Small intestine (tissue), 16 donors: ENCODE data around the gene PLOD3. TPM values are rescaled to one million over a fixed set of nuclear protein-coding genes. Genes with fewer than 3 reads are reported as not detected.
"Not testable (repeated sequence)": the region's sequence is repeated elsewhere in the genome, so short reads cannot be mapped to it uniquely, and the experiment has no call there.

Source experiments
- DNase-seq, 2 donors: peaks; one replicate each; pipeline versions ENCODE4 v3.0.0 to v3.0.0-alpha.2; 2013
- FAIRE-seq: peaks from 2 replicates; lab custom pipeline; 2012; peaks lifted over from hg19 to GRCh38; lab: Jason Lieb, UNC
- H3K27ac ChIP-seq, 3 donors: one replicate each; pipeline ENCODE4 v1.5.1; 2013; ENCODE audit warnings: low read length in 2 of 3, mild to moderate bottlenecking in 2 of 3, control low read depth in 1 of 3, inconsistent platforms in 1 of 3, low read depth in 1 of 3, moderate library complexity in 1 of 3
- H3K27me3 ChIP-seq, 3 donors: one replicate each; pipeline ENCODE4 v1.6.1; 2013; ENCODE audit warnings: low read length in 3 of 3, inconsistent platforms in 1 of 3; ENCODE audit not compliant: control insufficient read depth in 3 of 3, insufficient read depth in 3 of 3
- H3K36me3 ChIP-seq, 3 donors: one replicate each; pipeline ENCODE4 v1.6.1; 2013; ENCODE audit warnings: low read length in 3 of 3, inconsistent platforms in 1 of 3, low read depth in 1 of 3, mild to moderate bottlenecking in 1 of 3, moderate library complexity in 1 of 3; ENCODE audit not compliant: control insufficient read depth in 3 of 3, insufficient read depth in 2 of 3
- H3K4me1 ChIP-seq, 3 donors: one replicate each; pipeline ENCODE4 v1.6.1; 2013; ENCODE audit warnings: low read length in 2 of 3, inconsistent platforms in 1 of 3, low read depth in 1 of 3, mild to moderate bottlenecking in 1 of 3, moderate library complexity in 1 of 3; ENCODE audit not compliant: control insufficient read depth in 3 of 3, insufficient read depth in 2 of 3
- H3K4me3 ChIP-seq, 3 donors: one replicate each; pipeline ENCODE4 v1.5.1; 2013; ENCODE audit warnings: low read length in 3 of 3, control low read depth in 1 of 3, inconsistent platforms in 1 of 3, low read depth in 1 of 3, mild to moderate bottlenecking in 1 of 3, moderate library complexity in 1 of 3
- H3K9me3 ChIP-seq, 2 donors: one replicate each; pipeline ENCODE4 v1.6.1; 2013; ENCODE audit warnings: low read depth in 1 of 2, low read length in 1 of 2; ENCODE audit not compliant: control insufficient read depth in 2 of 2, insufficient read depth in 1 of 2
- WGBS, 3 donors: extraction: QIAGEN DNeasy Blood & Tissue Kit; methylation state at CpG; one replicate each; pipeline ENCODE4 v1.1.7; 2013; 5-methylcytosine and 5-hydroxymethylcytosine counted together
- long read RNA-seq, 10 donors: transcript quantifications; one replicate each; lab custom pipeline, GENCODE V29; 2026
- polyA plus RNA-seq, 4 donors: library from polyadenylated mRNA; stranded (reverse) in 3 of 4; unstranded in 1 of 4; fragments of 200-250 nt in 3 of 4; fragments of 120-200 nt in 1 of 4; gene quantifications; one replicate each; pipeline versions ENCODE4 v1.2.1 to v1.2.3, GENCODE V29; 2013
- donor health status: healthy with polysubstance abuse.
- donor health status: control.
- donor health status: control.
- donor health status: Bipolar disorder and iron deficiency.
- donor health status: healthy.

PLOD3 gene, protein sequence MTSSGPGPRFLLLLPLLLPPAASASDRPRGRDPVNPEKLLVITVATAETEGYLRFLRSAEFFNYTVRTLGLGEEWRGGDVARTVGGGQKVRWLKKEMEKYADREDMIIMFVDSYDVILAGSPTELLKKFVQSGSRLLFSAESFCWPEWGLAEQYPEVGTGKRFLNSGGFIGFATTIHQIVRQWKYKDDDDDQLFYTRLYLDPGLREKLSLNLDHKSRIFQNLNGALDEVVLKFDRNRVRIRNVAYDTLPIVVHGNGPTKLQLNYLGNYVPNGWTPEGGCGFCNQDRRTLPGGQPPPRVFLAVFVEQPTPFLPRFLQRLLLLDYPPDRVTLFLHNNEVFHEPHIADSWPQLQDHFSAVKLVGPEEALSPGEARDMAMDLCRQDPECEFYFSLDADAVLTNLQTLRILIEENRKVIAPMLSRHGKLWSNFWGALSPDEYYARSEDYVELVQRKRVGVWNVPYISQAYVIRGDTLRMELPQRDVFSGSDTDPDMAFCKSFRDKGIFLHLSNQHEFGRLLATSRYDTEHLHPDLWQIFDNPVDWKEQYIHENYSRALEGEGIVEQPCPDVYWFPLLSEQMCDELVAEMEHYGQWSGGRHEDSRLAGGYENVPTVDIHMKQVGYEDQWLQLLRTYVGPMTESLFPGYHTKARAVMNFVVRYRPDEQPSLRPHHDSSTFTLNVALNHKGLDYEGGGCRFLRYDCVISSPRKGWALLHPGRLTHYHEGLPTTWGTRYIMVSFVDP
- 10 to 100 TPM; 54.5 to 67.0 (median 58.8) TPM for polyA plus RNA-seq
- long read RNA-seq, donor 1, transcript PLOD3-201 (19 exons, 2,920 nt) = major isoform, 7 of 314 reads
- long read RNA-seq, donor 1, partial matches to known transcripts = 179 of 314 reads
- long read RNA-seq, donor 1, other reads (novel, unspliced or antisense) = 128 of 314 reads
- long read RNA-seq, donor 2, partial matches to known transcripts = 0 of 3 reads
- long read RNA-seq, donor 2, other reads (novel, unspliced or antisense) = 0 of 3 reads
- long read RNA-seq, donor 3, partial matches to known transcripts = 59 of 118 reads
- long read RNA-seq, donor 3, other reads (novel, unspliced or antisense) = 59 of 118 reads
- long read RNA-seq, donor 4 = 0 reads
- long read RNA-seq, donor 5, partial matches to known transcripts = 78 of 109 reads
- long read RNA-seq, donor 5, other reads (novel, unspliced or antisense) = 29 of 109 reads
- long read RNA-seq, donor 6, partial matches to known transcripts = 48 of 105 reads
- long read RNA-seq, donor 6, other reads (novel, unspliced or antisense) = 54 of 105 reads
- long read RNA-seq, donor 7, partial matches to known transcripts = 0 of 2 reads
- long read RNA-seq, donor 7, other reads (novel, unspliced or antisense) = 0 of 2 reads
- long read RNA-seq, donor 8 = 0 reads
- long read RNA-seq, donor 9, partial matches to known transcripts = 29 of 30 reads
- long read RNA-seq, donor 9, other reads (novel, unspliced or antisense) = 0 of 30 reads
- long read RNA-seq, donor 10, partial matches to known transcripts = 128 of 238 reads
- long read RNA-seq, donor 10, other reads (novel, unspliced or antisense) = 106 of 238 reads

DNA sequence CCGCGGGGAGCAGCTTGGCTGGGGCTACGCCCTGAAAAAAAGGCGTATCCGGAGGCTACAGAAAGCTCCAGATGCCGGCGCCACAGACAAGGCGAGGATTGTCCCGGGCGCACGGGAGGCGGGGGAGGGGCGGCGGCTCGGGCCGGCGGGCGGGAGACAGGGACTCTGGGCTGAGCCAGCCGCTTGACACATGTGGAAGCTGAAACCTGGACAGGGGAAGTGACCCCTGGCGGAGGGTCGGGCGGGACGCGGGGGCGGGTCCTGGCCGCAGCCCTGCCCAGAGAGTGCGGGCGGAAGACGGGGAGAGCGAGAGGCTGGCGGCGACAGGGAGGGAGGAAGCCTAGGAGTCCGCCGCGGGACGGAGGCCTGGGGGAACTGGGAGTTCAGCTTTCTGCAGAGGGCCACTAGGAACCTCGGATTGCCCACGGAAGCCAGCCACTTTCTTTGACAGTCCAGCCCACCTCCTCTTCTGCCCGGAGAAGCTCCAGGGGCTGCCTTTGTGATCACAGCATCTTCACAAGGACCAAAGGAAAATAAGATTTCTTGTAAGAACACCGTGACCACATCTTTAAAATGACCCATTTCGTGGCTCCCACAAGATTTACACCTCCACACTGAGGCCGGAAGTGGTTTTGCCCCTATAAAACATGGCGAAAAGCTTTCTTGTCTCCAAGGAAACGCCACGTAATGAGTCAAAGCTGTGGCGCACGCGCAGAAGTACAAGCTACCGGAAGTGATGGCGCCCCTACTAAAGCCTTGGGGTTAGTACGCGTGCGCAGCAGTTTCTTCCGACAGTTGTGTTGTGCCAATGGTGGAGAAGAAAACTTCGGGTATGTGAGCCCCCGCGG, at the start of gene PLOD3, which contains the start of gene ZNHIT1:
Gene PLOD3 (minus strand): TSS at position 194 of the 848 bp plus-strand sequence. CDS start 307 bp downstream, outside the sequence.
Gene ZNHIT1 (plus strand): TSS at position 778 of the 848 bp plus-strand sequence. CDS start 31 bp downstream, at position 809.
- FAIRE-seq (peak; percentile 55), DNase-seq (peak; percentile 98 to 99)
- peak within 1 kb of the TSS; percentile 91 to 99 (median 98) for H3K27ac ChIP-seq
- H3K27me3 ChIP-seq = no peaks in the 10 kb centered on the region
- peak within 1 kb of the TSS; percentile 73 to 77 (median 77) for H3K4me3 ChIP-seq
- peaks cover 0 to 31% (median 5%) of the 10 kb centered on the region in 3 donors for H3K4me1 ChIP-seq
- peaks cover under 1 to 54% (median 9%) of the 10 kb centered on the region in 3 donors for H3K36me3 ChIP-seq
- 1% methylated on average over 48 to 57 of the region's 57 CpGs for WGBS, 3 donors
- no peaks in the 10 kb centered on the region for H3K9me3 ChIP-seq

DNA sequence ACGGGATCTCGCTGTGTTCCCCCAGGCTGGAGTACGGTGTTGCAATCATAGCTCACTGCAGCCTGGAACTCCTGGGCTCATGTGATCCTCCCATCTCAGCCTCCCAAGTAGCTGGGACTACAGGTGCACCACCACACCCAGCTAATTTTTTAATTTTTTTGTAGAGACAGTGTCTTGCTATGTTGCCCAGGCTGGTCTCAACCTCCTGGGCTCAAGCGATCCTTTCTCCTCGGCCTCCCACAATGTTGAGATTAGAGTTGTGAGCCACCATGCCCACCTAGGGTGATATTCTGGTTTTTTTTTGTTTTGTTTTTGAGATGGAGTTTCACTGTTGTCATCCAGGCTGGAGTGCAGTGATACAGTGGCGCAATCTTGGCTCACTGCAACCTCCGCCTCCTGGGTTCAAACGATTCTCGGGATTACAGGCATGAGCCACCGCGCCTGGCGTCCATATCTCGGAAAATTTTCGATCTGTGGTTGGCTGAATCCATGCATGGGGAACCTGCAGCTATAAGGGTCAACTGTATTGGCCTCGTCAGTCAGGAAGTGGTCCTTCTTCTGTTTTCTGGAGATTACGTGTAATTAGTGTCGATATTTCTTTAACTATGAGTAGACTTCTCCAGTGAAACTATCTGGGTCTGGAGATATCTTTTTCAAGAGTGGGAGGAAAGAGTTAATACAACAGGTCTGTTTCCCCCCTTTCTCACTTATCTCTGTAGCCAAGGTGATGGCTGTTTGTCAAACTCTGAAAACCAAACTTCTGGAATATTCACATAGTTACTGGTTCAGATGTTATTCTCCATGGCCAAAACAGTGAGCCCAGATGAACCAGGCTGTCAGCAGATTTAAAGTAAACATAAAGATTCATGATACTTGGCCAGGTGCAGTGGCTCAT, 48.5 kb upstream of the PLOD3 start:
- no peak overlapping the region for H3K4me3 ChIP-seq
- no peak overlapping the region for H3K27ac ChIP-seq
- no peaks in the 10 kb centered on the region for H3K36me3 ChIP-seq
- no peaks in the 10 kb centered on the region for H3K9me3 ChIP-seq
- H3K4me1 ChIP-seq = no peaks in the 10 kb centered on the region
- peaks cover 0 to 3% (median 2%) of the 10 kb centered on the region in 3 donors for H3K27me3 ChIP-seq
- FAIRE-seq (no peak), DNase-seq (no peak)
- 67 to 75% (median 75%) methylated on average over 17 of the region's 17 CpGs for WGBS, 3 donors

DNA sequence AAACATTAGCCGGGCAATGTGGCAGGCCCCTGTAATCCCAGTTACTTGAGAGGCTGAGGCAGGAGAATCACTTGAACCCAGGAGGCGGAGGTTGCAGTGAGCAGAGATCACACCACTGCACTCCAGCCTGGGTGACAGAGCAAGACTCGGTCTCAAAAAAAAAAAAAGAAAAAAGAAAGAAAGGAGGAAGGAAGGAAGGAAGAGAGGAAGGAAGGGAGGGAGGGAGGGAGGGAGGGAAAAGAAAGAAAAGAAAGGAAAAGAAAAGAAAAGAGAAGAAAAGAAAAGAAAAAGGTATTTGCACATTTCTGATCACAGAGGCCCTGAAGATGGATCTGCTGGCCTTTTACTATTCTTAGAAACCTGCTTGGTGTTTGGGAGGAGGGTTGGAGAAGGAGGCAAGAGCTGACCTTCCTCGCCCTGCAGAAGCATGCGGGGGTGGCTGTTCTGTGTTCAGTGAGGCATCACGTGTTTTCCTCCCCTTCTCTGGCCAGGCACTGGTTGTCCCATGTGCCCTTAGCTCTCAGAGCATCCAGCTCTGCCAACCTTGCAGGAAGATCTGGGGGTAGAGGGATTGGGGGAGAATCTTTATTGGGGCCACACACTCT, 46.8 kb upstream of the PLOD3 start:
- not testable (repeated sequence) for FAIRE-seq
- WGBS, 3 donors = 50 to 62% (median 56%) methylated on average over 6 of the region's 6 CpGs

DNA sequence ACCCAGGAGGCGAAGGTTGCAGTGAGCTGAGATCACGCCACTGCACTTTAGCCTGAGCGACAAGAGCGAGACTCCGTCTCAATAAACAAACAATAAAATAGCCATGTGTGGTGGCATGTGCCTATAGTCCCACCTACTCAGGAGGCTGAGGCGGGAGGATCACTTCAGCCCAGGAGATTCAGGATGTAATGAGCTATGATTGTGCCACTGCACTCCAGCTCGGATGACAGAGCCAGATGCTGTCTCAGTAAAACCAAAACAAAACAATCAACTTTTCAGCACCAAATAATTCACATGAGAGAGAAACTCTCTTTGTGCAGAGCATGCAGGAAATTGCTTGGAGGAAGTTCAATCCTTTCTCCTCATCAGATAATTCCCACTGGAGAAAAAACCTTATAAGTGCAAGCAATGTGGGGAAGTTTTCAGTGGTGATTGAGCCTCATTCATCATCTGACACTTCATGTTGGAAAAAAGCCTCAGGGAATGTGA, 40.9 kb upstream of the PLOD3 start:
- no peaks in the 10 kb centered on the region for H3K9me3 ChIP-seq
- DNase-seq (peak in 1 of 2 donors; percentile 68), FAIRE-seq (no peak)
- 25 to 41% (median 27%) methylated on average over 7 of the region's 7 CpGs for WGBS, 3 donors
- no peaks in the 10 kb centered on the region for H3K36me3 ChIP-seq
- H3K4me3 ChIP-seq = no peak overlapping the region
- peaks cover 0 to 2% (median 0%) of the 10 kb centered on the region in 3 donors for H3K4me1 ChIP-seq
- H3K27me3 ChIP-seq = peaks cover 0 to 2% (median 0%) of the 10 kb centered on the region in 3 donors
- no peak overlapping the region for H3K27ac ChIP-seq

More for the DNA sequence above, 46.8 kb upstream of the PLOD3 start:
- H3K4me1 ChIP-seq, H3K9me3 ChIP-seq, H3K36me3 ChIP-seq, H3K4me3 ChIP-seq, DNase-seq, H3K27ac ChIP-seq, H3K27me3 ChIP-seq: not testable (repeated sequence)

DNA sequence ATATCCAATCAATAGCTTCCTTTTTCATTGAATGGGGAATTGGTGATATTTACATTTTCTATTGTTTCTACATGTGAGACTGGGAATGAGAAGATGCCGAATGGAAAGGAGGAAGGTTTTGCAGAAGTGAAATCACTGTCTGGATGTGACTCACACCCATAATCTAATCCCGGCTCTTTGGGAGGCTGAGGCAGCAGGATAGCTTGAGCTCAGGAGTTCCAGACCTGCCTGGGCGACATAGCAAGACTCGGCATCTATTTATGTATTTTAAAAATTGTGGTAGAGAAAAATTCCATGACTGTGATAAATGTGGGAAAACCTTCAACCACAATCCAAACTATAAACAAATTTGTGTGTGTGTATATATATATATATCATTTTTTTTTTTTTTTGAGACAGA, 38.4 kb upstream of the PLOD3 start:
- no peaks in the 10 kb centered on the region for H3K27me3 ChIP-seq
- H3K36me3 ChIP-seq = no peaks in the 10 kb centered on the region
- H3K27ac ChIP-seq = no peak overlapping the region
- H3K4me3 ChIP-seq = no peak overlapping the region
- H3K4me1 ChIP-seq = peaks cover 1 to 5% (median 3%) of the 10 kb centered on the region in 3 donors
- no peak for FAIRE-seq
- whole genome bisulfite sequencing, 3 donors = 60 to 67% (median 61%) methylated on average over 4 of the region's 4 CpGs
- H3K9me3 ChIP-seq = no peaks in the 10 kb centered on the region
- no peak for DNase-seq

DNA sequence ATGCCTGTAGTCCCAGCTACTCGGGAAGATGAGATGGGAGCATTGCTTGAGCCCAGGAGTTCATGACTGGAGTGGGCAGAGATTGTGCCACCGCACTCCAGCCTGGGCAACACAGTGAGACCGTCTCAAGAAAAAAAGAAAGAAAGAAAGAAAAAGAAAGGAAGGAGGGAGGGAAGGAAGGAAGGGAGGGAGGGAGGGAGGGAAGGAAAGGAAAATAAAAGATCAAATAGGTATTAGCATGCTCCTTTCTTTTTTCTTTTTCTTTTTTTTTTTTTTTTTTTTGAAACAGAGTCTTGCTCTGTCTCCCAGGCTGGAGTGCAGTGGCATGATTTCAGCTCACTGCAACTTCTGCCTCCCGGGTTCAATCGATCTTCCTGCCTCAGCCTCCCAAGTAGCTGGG, 35.8 kb upstream of the PLOD3 start:
- not testable (repeated sequence) for H3K4me1 ChIP-seq, FAIRE-seq, H3K27ac ChIP-seq, DNase-seq, H3K9me3 ChIP-seq, H3K4me3 ChIP-seq, H3K27me3 ChIP-seq
- WGBS, 3 donors = 84 to 92% (median 91%) methylated on average over 5 of the region's 5 CpGs
- H3K36me3 ChIP-seq = peaks cover 0 to 13% (median 3%) of the 10 kb centered on the region in 3 donors
